ENCODE measurements around the gene PPP2R2D. TPM values are rescaled to one million over a fixed set of nuclear protein-coding genes. Genes with fewer than 3 reads are reported as not detected.

PPP2R2D gene
- total and polyA plus RNA-seq, 2 experiments from 2014 or later = 25.9 to 32.1 TPM

GRCh38 chr10:131923038-131923756 lies 22.4 kb downstream of the PPP2R2D start:
- no peak overlapping the region for H3K4me2 ChIP-seq
- H4K20me1 ChIP-seq (ENCODE audit: insufficient read depth, poor library complexity, severe bottlenecking) = peaks cover 60% of the 10 kb centered on the region
- peaks cover 80% of the 10 kb centered on the region for H3K79me2 ChIP-seq
- DNase-seq (ENCODE audit: low spot score) = no peak
- H2AFZ ChIP-seq = no peak overlapping the region
- WGBS (ENCODE audit: low lambda C conversion rate, missing lambda C conversion rate) = 92% methylated on average over 11 of the region's 11 CpGs
- no peaks in the 10 kb centered on the region for H3K9me2 ChIP-seq (replicated peaks; ENCODE audit: insufficient read depth)
- H3K4me1 ChIP-seq (ENCODE audit: insufficient read depth) = no peaks in the 10 kb centered on the region
- no peaks in the 10 kb centered on the region for H3K36me3 ChIP-seq (replicated peaks; ENCODE audit: insufficient read depth, low read depth)
- no peak overlapping the region for H3K4me3 ChIP-seq
- no peak overlapping the region for H3K27ac ChIP-seq
- no peaks in the 10 kb centered on the region for H3K27me3 ChIP-seq
- no peaks in the 10 kb centered on the region for H3K9me3 ChIP-seq (ENCODE audit: low read depth)
- no peak for TF ChIP-seq CTCF (IDR thresholded peaks at IDR 0.05; ENCODE audit: poor library complexity)
- TF ChIP-seq EZH2phosphoT487 (IDR thresholded peaks at IDR 0.05; ENCODE audit: low read depth, severe bottlenecking, unreplicated experiment) = no peak
- no peak for TF ChIP-seq EZH2 (IDR thresholded peaks at IDR 0.05; ENCODE audit: borderline replicate concordance)

GRCh38 chr10:131925011-131925649 lies 24.3 kb downstream of the PPP2R2D start:
- no peaks in the 10 kb centered on the region for H3K27me3 ChIP-seq
- H3K27ac ChIP-seq = no peak overlapping the region
- H3K9me2 ChIP-seq (replicated peaks; ENCODE audit: insufficient read depth) = no peaks in the 10 kb centered on the region
- H3K4me1 ChIP-seq (ENCODE audit: insufficient read depth) = no peaks in the 10 kb centered on the region
- DNase-seq (ENCODE audit: low spot score) = no peak
- H3K36me3 ChIP-seq (replicated peaks; ENCODE audit: insufficient read depth, low read depth) = no peaks in the 10 kb centered on the region
- H4K20me1 ChIP-seq (ENCODE audit: insufficient read depth, poor library complexity, severe bottlenecking) = peaks cover 78% of the 10 kb centered on the region
- H3K4me2 ChIP-seq = no peak overlapping the region
- TF ChIP-seq EZH2phosphoT487 (IDR thresholded peaks at IDR 0.05; ENCODE audit: low read depth, severe bottlenecking, unreplicated experiment) = no peak
- TF ChIP-seq CTCF (IDR thresholded peaks at IDR 0.05; ENCODE audit: poor library complexity) = no peak
- no peak for TF ChIP-seq EZH2 (IDR thresholded peaks at IDR 0.05; ENCODE audit: borderline replicate concordance)
- H3K79me2 ChIP-seq = peaks cover 99% of the 10 kb centered on the region
- no peak overlapping the region for H3K4me3 ChIP-seq
- no peaks in the 10 kb centered on the region for H3K9me3 ChIP-seq (ENCODE audit: low read depth)
- H2AFZ ChIP-seq = no peak overlapping the region

- no peaks in the 10 kb centered on the region for H3K9me2 ChIP-seq (replicated peaks; ENCODE audit: insufficient read depth)
- H3K4me1 ChIP-seq (ENCODE audit: insufficient read depth) = no peaks in the 10 kb centered on the region
- WGBS (ENCODE audit: low lambda C conversion rate, missing lambda C conversion rate) = 95% methylated on average over 9 of the region's 9 CpGs
- no peaks in the 10 kb centered on the region for H3K36me3 ChIP-seq (replicated peaks; ENCODE audit: insufficient read depth, low read depth)
- H2AFZ ChIP-seq = no peak overlapping the region
- no peaks in the 10 kb centered on the region for H3K9me3 ChIP-seq (ENCODE audit: low read depth)
- peaks cover 84% of the 10 kb centered on the region for H4K20me1 ChIP-seq (ENCODE audit: insufficient read depth, poor library complexity, severe bottlenecking)
- no peak overlapping the region for H3K4me3 ChIP-seq
- TF ChIP-seq EZH2phosphoT487 (IDR thresholded peaks at IDR 0.05; ENCODE audit: low read depth, severe bottlenecking, unreplicated experiment) (no peak), CTCF (IDR thresholded peaks at IDR 0.05; ENCODE audit: poor library complexity) (no peak), EZH2 (IDR thresholded peaks at IDR 0.05; ENCODE audit: borderline replicate concordance) (no peak)
- no peak overlapping the region for H3K4me2 ChIP-seq
- peaks cover 100% of the 10 kb centered on the region for H3K79me2 ChIP-seq
- DNase-seq (ENCODE audit: low spot score) = no peak
- H3K27me3 ChIP-seq = no peaks in the 10 kb centered on the region
- no peak overlapping the region for H3K27ac ChIP-seq
Measured at GRCh38 chr10:131925716-131926115, 24.9 kb downstream of the PPP2R2D start.

All from hepatocyte (in vitro differentiated cells).